ENCODE results near the gene LCE3E. TPM values are rescaled to one million over a fixed set of nuclear protein-coding genes. Genes with fewer than 3 reads are reported as not detected.

Gene LCE3E
- polyA plus RNA-seq, 3 donors, result not detected

DNA sequence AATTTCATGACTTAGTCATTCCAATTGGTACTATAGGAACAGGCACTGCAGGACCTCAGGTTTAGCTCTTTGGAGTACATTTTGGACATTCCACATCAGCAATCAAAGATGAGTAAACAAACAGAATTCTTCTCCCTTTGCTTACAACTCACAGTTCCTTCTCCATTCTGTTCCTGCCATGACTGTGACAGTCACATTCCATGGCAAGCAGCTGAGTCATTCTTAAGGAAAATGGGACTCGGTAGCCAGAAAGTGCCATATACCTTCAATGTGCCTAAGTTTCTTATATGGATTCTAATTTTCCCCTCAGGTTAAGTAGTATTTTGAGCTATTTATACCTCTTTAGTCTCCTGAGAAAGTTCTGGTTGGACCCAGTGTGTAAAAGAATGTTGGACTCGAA is 26.7 kb downstream of the LCE3E start:
- Histone ChIP-seq H3K9me3 (replicated peaks in 1 of 2; ENCODE audit: control insufficient read depth in 1 of 2, insufficient read depth in 1 of 2, low read length in 2 of 2) (no peaks in the 10 kb centered on the region), H3K4me2 (replicated peaks; ENCODE audit: extremely low read depth, low read length, poor library complexity, severe bottlenecking) (no peak overlapping the region), H4K20me1 (ENCODE audit: insufficient read depth, low read length) (no peaks in the 10 kb centered on the region), H3K4me1 (ENCODE audit: control insufficient read depth in 1 of 2, insufficient read depth in 2 of 2, low read length in 2 of 2) (no peaks in the 10 kb centered on the region), H3K79me2 (ENCODE audit: insufficient read depth, low read length) (no peaks in the 10 kb centered on the region), H3K4me3 (replicated peaks in 1 of 3; ENCODE audit: low read depth in 2 of 3, low read length in 3 of 3) (no peak overlapping the region), H3K27ac (ENCODE audit: low read depth in 1 of 2, low read length in 2 of 2) (no peak overlapping the region), H3K27me3 (ENCODE audit: control insufficient read depth in 2 of 2, insufficient read depth in 2 of 2, low read length in 2 of 2) (no peaks in the 10 kb centered on the region), H2AFZ (ENCODE audit: insufficient read depth, low read depth, low read length, poor library complexity, severe bottlenecking) (no peak overlapping the region), H3K9ac (ENCODE audit: insufficient read depth, low read length, poor library complexity, severe bottlenecking) (no peak overlapping the region), H3K36me3 (replicated peaks in 1 of 2; ENCODE audit: control insufficient read depth in 1 of 2, insufficient read depth in 2 of 2, low read length in 2 of 2) (no peaks in the 10 kb centered on the region)
- WGBS (ENCODE audit: insufficient coverage), result no CpG with 5 or more reads among the region's 2 CpGs
- no peak for DNase-seq
- Mint-ChIP-seq H3K4me3 (no peak overlapping the region), H3K27ac (no peak overlapping the region), H3K9me3 (peaks cover 0 to 13% (median 1%) of the 10 kb centered on the region in 7 donors), H3K36me3 (no peaks in the 10 kb centered on the region), H3K27me3 (ENCODE audit: low read depth in 3 of 3) (peaks cover 6 to 9% (median 8%) of the 10 kb centered on the region in 3 donors), H3K4me1 (no peaks in the 10 kb centered on the region)
- TF ChIP-seq, protein P1, sequence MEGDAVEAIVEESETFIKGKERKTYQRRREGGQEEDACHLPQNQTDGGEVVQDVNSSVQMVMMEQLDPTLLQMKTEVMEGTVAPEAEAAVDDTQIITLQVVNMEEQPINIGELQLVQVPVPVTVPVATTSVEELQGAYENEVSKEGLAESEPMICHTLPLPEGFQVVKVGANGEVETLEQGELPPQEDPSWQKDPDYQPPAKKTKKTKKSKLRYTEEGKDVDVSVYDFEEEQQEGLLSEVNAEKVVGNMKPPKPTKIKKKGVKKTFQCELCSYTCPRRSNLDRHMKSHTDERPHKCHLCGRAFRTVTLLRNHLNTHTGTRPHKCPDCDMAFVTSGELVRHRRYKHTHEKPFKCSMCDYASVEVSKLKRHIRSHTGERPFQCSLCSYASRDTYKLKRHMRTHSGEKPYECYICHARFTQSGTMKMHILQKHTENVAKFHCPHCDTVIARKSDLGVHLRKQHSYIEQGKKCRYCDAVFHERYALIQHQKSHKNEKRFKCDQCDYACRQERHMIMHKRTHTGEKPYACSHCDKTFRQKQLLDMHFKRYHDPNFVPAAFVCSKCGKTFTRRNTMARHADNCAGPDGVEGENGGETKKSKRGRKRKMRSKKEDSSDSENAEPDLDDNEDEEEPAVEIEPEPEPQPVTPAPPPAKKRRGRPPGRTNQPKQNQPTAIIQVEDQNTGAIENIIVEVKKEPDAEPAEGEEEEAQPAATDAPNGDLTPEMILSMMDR (IDR thresholded peaks at IDR 0.05), result no peak
- intact Hi-C loops (cut with micrococcal nuclease), result loop anchor here in 1 of 2 donors (5.0 kb wide), 1 partner anchor 53 kb away; no protein-coding TSS in a partner anchor

GRCh38 chr1:152537496-152537895 is 29.1 kb downstream of the LCE3E start:
- Histone ChIP-seq H3K79me2 (ENCODE audit: insufficient read depth, low read length) (no peaks in the 10 kb centered on the region), H2AFZ (ENCODE audit: insufficient read depth, low read depth, low read length, poor library complexity, severe bottlenecking) (no peak overlapping the region), H3K9ac (ENCODE audit: insufficient read depth, low read length, poor library complexity, severe bottlenecking) (no peak overlapping the region), H3K4me3 (replicated peaks in 1 of 3; ENCODE audit: low read depth in 2 of 3, low read length in 3 of 3) (no peak overlapping the region), H3K4me2 (replicated peaks; ENCODE audit: extremely low read depth, low read length, poor library complexity, severe bottlenecking) (no peak overlapping the region), H3K27me3 (ENCODE audit: control insufficient read depth in 2 of 2, insufficient read depth in 2 of 2, low read length in 2 of 2) (no peaks in the 10 kb centered on the region), H3K27ac (ENCODE audit: low read depth in 1 of 2, low read length in 2 of 2) (no peak overlapping the region), H3K36me3 (replicated peaks in 1 of 2; ENCODE audit: control insufficient read depth in 1 of 2, insufficient read depth in 2 of 2, low read length in 2 of 2) (no peaks in the 10 kb centered on the region), H3K4me1 (ENCODE audit: control insufficient read depth in 1 of 2, insufficient read depth in 2 of 2, low read length in 2 of 2) (no peaks in the 10 kb centered on the region), H3K9me3 (replicated peaks in 1 of 2; ENCODE audit: control insufficient read depth in 1 of 2, insufficient read depth in 1 of 2, low read length in 2 of 2) (no peaks in the 10 kb centered on the region), H4K20me1 (ENCODE audit: insufficient read depth, low read length) (no peaks in the 10 kb centered on the region)
- DNase-seq, result no peak
- intact Hi-C loops (cut with micrococcal nuclease), result loop anchor here in 1 of 2 donors (5.0 kb wide), 1 partner anchor 50 kb away; no protein-coding TSS in a partner anchor
- peaks cover 6 to 9% (median 9%) of the 10 kb centered on the region in 3 donors for H3K27me3 Mint-ChIP-seq (ENCODE audit: low read depth in 3 of 3)
- H3K36me3 Mint-ChIP-seq, result no peaks in the 10 kb centered on the region
- WGBS (ENCODE audit: insufficient coverage), result 48% methylated on average over 2 of the region's 4 CpGs
- H3K4me3 Mint-ChIP-seq, result no peak overlapping the region
- no peaks in the 10 kb centered on the region for H3K4me1 Mint-ChIP-seq
- H3K27ac Mint-ChIP-seq, result no peak overlapping the region
- TF ChIP-seq, protein P1 (IDR thresholded peaks at IDR 0.05), result no peak
- H3K9me3 Mint-ChIP-seq, result peaks cover 0 to 8% (median 1%) of the 10 kb centered on the region in 7 donors
